CD4-positive, alpha-beta T cell treated with Interleukin-4 for 4 hours (primary cell): ENCODE data around the gene ZNF268.
"Not testable (repeated sequence)": the region's sequence is repeated elsewhere in the genome, so short reads cannot be mapped to it uniquely, and the experiment has no call there.

Experiments
- DNase-seq: peaks from one replicate; pipeline ENCODE4 v3.0.0-alpha.2; 2020

The ZNF268 gene

GRCh38 chr12:133227281-133227852 lies 46.1 kb downstream of the ZNF268 start:
- no peak for DNase-seq

- DNase-seq: no peak
Observed at GRCh38 chr12:133231001-133231400, 49.7 kb downstream of the ZNF268 start.

- no peak for DNase-seq
Observed at GRCh38 chr12:133233006-133233405, 51.7 kb downstream of the ZNF268 start.

GRCh38 chr12:133233993-133234564 lies 52.8 kb downstream of the ZNF268 start:
- DNase-seq: no peak

- DNase-seq: no peak
Observed at GRCh38 chr12:133234971-133235370, 53.7 kb downstream of the ZNF268 start.

GRCh38 chr12:133235401-133236112 lies 54.3 kb downstream of the ZNF268 start, which contains the start of gene ANHX:
ANHX (minus strand) TSS chr12:133235877; CDS start chr12:133234356, 1,521 bp downstream.
- DNase-seq: no peak

GRCh38 chr12:133236144-133236543 lies 54.8 kb downstream of the ZNF268 start:
- DNase-seq: no peak

- DNase-seq: no peak
Observed at GRCh38 chr12:133236556-133236955, 55.3 kb downstream of the ZNF268 start.

GRCh38 chr12:133251732-133252131 lies 70.4 kb downstream of the ZNF268 start:
- DNase-seq: no peak

GRCh38 chr12:133255833-133256232 lies 74.5 kb downstream of the ZNF268 start:
- not testable (repeated sequence) for DNase-seq

- DNase-seq: no peak
Observed at GRCh38 chr12:133256321-133256720, 75.0 kb downstream of the ZNF268 start.

- no peak for DNase-seq
Observed at GRCh38 chr12:133264173-133264572, 82.9 kb downstream of the ZNF268 start.
